ENCODE measurements around the gene CAPN2.
"Not testable (repeated sequence)": the region's sequence is repeated elsewhere in the genome, so short reads cannot be mapped to it uniquely, and the experiment has no call there.

Gene CAPN2

DNA sequence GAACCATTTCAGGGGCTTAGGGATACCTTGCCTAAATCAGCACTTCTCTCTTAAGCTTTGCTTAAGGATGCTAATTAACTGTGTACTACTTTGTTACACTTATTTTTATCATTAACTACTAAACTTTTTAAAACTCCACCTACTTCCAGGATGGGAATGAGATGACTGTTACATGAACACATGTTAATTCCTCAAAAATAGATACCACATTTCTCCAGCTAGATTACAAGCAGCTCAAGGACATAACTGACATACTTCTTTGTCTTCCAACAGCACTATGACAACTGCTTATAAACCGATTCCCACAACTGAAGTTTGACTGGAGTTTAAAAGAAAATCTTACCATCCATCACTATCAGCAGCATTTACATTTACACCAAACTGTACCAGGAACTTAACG, 79.7 kb downstream of the CAPN2 start:
- DNase-seq (ENCODE audit: low read depth), result no peak

DNA sequence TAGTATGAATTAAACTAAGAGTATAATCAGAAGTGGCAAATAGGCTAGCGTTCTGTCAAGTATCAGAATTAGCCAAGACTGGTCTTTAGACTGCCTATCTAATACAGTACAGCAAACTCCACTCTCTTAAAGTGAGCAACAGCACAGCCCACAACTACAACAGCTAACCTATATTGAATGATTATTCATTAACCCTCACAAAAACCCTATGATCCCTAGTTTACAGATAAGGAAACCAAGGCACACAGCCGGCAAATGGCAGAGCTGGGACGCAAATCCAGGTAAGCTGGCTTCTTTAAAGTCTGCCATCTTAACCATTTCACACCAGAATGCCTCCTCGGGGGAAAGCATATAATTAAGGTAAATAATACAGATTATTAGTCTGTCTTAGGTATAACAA, 81.4 kb downstream of the CAPN2 start:
- DNase-seq (ENCODE audit: low read depth), result no peak

DNA sequence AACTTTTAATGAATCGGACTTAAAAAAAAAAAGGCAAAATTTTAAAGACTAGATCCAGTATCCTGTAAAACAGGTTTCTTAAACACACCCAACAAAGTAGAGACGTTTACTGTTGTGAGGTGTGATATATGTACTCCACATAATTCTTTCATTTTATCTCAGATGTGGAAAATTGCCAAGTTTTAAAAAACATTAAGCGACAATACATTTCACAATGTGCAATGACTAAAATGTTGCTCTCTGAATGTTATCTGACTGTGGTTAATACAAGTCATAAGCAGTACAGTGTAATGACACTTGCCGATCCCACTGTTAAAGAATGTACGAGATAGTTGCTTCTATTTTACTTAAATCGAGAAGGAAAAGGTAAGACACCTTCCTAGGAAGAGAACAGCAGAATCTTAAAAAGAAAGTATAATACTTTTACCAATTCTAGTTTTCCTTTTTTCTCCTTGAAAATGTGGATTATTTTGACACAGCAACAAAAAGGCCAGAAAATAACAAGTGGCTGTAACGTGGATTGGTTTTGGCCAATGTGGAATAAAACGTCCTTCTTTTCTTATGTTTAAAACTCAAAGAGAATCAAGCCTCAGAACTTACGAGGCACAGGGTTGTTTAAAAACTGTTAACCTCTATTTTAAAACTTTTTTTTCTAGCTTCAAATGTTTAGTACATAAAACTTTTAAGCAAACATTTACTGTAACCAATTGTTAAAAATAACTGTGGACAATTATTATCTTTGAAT, 82.0 kb downstream of the CAPN2 start:
- no peak for DNase-seq (ENCODE audit: low read depth)

DNA sequence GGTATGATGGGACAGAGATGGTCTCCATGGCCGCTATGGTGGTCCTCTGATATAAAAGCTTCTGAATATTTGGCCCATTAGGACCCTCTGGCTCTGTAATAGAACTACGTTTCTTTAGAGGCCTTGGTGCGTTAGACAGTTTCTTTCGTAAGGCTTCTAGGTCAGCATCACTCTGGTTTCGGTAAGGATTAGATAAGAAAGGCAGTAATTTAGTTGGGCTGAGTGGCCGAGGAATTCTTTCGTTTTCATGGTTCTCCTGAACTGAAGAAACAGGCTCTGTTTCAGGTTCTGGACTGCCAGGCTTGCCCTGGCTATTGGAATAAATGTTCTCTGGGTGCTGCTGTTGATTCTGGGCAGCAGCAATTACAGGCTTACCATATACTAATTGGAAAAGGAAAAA, 83.9 kb downstream of the CAPN2 start:
- no peak for DNase-seq (ENCODE audit: low read depth)

DNA sequence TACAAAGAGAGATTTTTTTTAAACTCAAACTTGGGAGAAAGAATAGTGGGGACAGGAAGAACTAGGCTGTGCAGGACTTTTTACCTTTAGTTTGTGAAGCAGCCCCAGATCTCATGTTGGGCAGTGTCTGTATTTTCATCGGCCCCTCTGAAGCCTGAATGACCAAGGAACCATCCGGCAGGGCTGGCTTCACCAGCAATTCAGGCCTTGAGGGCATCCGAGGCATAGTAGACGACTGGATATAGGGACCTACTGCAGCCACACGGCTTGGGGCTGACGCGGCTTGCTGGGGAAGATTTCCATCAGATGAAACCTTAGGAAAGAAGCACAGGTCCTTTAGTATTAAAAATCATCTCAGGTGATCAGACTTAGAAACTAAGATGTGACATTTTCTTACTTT, 89.7 kb downstream of the CAPN2 start:
- DNase-seq (ENCODE audit: low read depth), result no peak

DNA sequence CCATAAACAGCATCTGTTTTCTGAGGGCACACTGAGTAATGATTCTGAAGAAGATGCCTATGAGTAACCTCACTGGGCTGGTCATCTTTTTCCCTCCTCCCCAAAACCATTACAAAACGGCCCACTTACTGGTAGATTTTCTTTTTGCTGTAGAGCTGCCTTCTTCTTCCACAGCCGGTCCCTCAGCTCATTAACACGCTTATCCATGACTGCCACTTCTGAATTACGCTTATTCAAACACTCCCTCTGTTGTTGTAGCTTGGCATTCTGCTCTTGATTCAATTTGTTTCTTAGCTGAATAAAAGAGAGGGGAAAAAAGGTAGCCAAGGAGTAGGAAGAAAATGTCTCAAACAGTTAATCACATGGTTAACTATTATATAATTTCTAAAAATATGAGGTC, 90.3 kb downstream of the CAPN2 start:
- DNase-seq (ENCODE audit: low read depth), result no peak

DNA sequence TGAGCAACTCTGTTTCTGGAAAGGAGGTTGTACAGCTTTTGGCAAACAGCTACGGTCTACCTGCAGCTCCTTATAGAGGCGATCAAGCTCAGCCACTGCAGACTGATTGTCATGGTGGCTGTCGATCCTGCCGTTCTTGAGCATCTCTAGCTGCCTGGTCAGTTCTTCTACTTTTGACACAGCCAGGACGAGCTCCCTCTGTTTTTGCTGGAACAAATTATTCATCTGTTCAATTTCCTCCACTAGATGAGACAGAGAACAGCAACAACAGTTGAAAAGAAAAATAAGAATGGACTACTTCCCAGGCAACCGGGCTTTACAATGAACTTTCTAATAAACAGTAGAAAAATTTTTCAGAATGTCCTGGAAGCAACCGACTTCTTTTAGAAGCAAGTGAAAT, 90.9 kb downstream of the CAPN2 start:
- no peak for DNase-seq (ENCODE audit: low read depth)

DNA sequence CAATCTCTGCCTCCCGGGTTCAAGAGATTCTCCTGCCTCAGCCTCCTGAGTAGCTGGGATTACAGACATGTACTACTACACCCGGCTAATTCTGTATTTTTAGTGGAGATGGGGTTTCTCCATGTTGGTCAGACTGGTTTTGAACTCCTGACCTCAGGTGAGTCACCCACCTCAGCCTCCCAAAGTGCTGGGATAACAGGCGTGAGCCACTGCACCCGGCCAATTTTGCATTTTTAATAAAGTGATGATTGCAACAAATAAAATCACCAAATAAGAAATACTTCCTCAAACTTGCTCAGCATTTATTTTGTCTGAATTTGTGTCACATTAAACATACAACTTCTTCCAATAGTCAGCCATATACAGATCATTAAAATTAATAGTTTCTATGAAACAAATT, 97.6 kb downstream of the CAPN2 start:
- not testable (repeated sequence) for DNase-seq (ENCODE audit: low read depth)

DNA sequence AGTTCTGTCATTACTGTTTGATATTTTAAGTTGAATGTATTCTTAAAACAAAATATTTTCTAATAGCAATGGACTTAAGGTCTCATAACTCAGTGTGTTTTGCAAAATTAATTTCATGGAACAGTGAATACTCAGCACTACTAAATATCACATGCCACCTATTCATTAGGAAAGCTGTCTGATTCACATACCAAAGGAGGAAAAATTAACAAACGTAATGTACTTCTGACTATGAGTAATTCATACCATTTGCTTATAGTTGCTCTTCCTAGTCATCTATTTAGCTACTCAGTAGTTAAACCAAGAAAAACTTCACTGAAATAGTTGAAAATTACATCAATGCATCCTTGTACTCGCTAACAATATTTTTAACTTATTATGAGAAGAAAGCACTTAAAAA, 98.2 kb downstream of the CAPN2 start:
- no peak for DNase-seq (ENCODE audit: low read depth)

DNA sequence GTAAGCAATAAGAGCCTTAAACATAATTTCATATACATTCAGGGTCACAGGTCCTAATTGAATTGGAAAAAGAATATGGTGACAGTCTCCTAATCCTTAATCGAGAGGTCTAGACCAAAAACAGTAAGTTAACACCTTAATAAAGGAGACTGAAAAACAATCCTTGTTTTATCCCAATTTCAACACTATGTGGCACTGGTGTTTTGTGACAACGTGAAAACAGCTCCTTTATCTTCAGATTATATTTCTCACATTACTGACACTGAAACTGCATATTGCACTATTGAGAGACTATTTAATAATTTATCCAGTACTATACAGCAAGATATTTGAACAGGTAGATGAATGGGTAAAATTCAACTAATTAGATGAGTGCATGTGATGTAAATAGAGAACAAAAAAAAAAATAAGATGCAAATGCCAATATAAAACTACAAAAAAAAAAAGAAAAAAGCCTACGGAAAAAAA, 99.3 kb downstream of the CAPN2 start:
- no peak for DNase-seq (ENCODE audit: low read depth)

DNA sequence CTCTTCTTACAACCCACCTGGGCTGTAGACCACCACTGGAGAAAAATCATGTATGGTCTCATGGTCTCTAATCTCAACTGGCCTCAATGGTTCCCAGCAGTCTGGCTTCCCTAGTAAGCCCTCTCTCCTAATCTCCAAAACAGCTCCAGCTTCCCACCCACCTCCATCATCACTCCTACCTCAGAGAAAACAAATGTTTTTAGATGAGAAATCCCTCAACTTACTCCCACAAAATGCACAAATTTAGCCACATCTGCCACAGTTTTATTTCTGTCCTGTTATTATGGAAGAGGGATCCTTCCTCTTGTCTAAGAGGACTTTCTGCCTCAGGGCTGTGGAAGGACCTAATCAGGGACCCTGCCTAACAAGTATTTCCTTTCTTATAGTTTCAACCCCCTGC, 101.3 kb downstream of the CAPN2 start:
- DNase-seq (ENCODE audit: low read depth), result no peak

DNA sequence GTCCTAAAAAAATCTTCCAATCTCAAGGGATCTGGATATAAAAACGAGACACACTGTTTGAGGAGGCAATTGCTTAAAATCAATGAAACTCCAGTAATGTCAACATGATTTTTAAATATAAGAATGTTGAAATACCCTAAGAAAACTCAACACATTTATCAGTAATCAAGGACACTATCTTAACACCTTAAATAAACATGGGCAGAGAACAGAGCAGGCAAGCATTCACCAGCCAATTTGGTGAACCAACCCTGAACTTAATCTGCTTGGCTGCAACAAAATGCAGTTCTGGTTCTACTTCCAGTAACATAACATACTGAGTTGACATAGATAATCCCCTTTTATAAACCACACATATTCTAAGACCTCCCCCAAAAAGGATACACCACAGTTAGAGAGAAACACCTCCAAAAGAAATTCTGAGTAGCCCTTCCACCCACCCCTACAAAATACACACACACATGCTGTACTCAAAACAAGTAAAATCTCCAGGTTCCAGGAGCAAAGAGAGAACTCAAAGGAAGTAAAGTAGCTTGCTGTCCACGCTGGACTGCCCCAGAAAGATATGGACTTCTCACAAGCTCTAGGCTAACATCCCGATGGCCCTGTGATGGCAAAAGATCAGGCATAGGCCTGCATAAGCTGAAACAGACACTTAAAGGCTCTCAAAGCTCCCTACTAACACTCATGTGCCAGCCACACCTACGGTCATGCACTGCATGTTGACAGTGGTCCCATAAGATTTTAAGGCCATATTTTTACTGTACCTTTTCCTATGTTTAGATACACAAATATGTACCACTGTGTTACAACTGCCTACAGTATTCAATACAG, 102.9 kb downstream of the CAPN2 start:
- DNase-seq (ENCODE audit: low read depth), result no peak

DNA sequence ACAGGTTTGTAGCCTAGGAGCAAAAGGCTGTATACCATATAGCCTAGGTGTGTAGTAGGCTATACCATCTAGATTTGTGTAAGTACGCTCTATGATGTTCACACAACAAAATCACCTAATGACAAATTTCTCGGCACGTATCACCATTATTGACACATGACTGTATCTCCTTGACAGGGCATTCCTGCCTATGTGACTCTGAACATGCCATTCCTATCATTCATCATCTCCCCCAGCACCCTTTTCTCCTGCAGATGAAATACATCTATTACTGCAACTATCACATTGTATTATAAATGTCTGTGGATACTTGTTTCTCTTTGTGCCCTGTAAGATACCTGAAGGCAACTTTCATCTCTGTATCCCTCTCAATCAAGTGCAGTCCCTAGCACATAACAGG, 103.5 kb downstream of the CAPN2 start:
- no peak for DNase-seq (ENCODE audit: low read depth)

DNA sequence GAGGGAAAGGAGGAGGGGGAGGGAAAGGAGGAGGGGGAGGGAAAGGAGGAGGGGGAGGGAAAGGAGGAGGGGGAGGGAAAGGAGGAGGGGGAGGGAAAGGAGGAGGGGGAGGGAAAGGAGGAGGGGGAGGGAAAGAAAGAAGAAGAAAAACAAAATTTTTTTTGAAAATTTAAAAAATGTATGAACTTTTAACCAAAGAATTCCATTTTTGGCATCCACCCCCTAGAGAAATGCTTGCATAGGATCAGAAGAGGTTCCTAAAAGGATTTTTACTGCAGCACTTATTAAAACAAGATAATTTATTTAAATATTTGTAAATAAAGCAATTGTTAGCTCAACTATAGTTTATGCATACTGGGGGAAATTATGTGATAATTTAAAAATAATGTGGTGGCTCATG, 104.9 kb downstream of the CAPN2 start:
- not testable (repeated sequence) for DNase-seq (ENCODE audit: low read depth)

DNA sequence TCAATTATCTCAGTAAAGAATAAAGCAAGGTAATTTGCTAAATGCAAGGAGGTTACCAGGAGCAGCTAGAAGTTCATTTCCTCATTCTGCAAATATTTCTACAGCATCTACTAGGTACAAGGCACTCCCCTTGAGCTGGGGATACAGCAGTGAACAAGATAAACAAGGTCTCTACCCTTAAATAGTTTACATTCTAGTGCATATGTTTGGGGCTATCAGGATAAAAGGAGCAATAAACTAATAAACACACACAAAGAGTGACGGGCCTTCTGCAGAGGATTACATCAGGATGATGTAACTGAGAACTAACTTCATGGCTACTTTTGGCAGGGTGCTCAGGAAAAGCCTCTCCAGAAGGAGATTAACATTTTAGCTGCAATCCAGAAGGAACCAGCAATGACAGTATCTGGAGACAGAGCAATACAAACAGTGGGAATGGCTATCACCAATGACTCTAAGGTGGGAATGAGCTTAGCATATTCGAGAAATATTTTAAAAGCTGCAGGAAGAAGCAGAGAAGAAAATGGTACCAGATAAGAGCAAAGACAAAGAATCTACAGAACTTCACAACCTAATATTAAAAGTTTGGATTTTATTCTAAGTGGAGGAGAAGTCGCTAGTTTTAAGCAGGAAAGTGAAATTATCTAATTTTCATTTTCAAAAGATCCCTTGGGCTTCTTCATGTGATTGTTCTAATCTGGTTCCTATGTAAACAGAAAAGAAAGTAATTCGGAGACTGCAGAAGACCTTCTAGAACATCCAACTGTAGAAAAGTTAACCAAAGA, 107.6 kb downstream of the CAPN2 start:
- DNase-seq (ENCODE audit: low read depth), result no peak

DNA sequence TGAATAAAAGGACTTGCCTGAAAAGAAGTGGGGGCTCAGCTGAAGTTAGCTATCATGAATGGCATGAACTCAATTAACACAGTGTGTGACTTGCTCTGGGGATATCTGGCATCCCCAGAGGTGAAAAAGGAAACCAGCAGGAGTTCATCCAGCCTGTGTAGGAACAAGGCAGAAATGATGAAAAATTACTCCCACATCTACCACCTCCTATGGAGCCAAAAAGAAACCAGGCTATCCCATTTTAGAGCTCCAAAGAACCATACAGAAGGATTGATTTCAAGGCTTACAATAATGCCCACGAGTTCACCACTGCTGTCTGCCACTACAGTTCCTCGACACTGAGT, 108.1 kb downstream of the CAPN2 start:
- DNase-seq (ENCODE audit: low read depth), result no peak

DNA sequence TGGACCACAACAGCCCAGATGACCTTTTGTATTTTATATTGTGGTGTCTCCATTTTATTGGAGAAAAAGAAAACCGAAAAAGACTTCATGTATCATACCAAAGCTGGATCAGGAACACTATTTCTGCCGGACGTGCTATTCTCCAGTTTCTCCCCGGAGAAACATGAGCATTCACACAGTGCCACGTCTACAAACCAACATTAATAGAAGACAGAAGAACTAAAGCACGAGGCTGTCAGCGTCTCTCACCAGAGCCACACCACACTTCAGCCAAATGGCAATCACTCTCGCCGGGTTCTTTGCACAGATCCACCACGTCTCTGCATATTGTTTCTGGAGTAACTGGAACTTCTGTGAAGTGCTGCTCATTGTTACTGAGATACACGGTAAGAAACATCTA, 108.6 kb downstream of the CAPN2 start:
- DNase-seq (ENCODE audit: low read depth), result no peak

DNA sequence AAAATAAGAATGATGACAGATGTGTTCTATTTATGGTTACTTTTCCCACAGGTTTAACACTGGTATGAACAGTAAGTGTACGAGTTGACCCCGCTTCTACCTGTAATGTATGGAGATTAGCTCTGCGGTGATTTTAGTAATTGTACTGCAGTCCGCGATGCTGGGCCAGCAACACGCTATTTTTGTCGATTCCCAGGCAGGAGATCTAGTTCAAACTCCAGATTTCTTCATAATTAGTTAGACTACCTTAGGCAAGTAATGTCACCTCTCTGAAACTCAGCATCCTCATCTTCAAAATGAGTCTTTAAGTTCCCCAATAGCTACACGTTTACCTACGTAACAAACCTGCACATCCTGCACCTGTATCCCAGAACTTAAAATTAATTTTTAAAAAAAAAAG, 111.9 kb downstream of the CAPN2 start:
- DNase-seq (ENCODE audit: low read depth), result no peak

DNA sequence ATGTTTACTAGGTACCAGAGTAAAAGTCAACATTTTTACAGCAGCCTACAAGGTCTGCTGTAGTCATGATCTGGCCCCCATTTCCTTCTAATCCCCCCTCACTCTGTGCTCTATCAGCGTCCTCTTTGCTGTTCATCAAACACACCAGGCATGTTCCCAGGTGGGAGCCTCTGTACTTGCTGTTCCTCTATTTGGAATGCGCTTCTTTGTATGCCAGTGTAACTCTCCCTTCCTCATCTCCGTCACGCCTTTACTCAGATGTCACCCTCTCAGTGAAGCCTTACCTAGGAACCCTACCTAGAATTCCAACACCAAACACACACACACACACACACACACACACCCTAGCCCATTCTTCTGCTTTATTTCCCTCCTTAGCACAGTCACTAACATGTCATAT, 112.4 kb downstream of the CAPN2 start:
- DNase-seq (ENCODE audit: low read depth), result no peak

All from activated T-cell treated with anti-CD3 and anti-CD28 coated beads for 1 hour (primary cell).